ENCODE data around the gene ASB5.

DNA sequence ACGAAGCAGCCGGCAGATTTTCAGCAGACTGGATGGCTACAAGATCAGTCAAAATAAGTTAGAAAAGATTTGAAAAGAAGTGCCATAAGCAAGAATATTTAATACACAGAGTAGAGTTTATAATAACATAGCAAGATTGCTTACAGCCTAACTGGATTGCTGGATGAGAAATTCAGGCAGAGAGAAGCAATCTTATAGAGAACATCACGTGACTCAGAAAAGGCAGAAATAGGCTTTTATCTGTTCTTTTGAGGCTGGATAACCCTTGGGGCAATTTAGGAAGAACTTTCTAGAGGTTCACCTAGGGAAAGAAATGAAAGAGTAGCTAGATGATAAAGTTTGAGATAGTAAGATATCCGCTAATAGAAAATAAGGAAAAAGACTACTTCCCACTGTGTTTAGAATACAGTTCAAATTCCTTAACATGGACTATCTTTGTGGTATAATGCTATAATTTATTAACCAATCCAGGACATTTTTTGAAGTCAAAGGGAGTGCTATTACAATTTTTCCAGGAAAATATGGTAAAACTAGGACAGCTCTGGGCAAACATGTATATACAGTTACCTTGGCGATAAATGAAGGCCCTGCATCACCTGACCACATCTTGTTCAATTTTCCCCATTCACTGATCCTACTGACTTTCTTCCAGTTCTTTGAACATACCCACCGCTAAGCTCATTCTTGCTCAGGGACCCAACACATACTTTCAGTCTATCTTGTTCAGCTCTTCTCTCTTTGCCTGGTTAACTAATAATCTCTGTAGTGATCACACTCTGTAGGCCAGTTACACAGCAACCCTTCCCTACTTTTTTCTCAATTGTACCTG is 38.0 kb upstream of the ASB5 start:
- no peak for TF ChIP-seq EZH2 (IDR thresholded peaks at IDR 0.05; ENCODE audit: borderline replicate concordance, insufficient read depth, low read length, poor library complexity, severe bottlenecking)
- TF ChIP-seq, protein P1, sequence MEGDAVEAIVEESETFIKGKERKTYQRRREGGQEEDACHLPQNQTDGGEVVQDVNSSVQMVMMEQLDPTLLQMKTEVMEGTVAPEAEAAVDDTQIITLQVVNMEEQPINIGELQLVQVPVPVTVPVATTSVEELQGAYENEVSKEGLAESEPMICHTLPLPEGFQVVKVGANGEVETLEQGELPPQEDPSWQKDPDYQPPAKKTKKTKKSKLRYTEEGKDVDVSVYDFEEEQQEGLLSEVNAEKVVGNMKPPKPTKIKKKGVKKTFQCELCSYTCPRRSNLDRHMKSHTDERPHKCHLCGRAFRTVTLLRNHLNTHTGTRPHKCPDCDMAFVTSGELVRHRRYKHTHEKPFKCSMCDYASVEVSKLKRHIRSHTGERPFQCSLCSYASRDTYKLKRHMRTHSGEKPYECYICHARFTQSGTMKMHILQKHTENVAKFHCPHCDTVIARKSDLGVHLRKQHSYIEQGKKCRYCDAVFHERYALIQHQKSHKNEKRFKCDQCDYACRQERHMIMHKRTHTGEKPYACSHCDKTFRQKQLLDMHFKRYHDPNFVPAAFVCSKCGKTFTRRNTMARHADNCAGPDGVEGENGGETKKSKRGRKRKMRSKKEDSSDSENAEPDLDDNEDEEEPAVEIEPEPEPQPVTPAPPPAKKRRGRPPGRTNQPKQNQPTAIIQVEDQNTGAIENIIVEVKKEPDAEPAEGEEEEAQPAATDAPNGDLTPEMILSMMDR (IDR thresholded peaks at IDR 0.05; ENCODE audit: poor library complexity, severe bottlenecking), result no peak
- TF ChIP-seq EP300 (conservative IDR thresholded peaks at IDR 0.05; ENCODE audit: poor library complexity, severe bottlenecking), result no peak
- no peak for TF ChIP-seq MXI1 (conservative IDR thresholded peaks at IDR 0.05; ENCODE audit: poor library complexity, severe bottlenecking)
- TF ChIP-seq TAF1 (IDR thresholded peaks at IDR 0.05; ENCODE audit: low read depth), result no peak
- TF ChIP-seq RAD21 (conservative IDR thresholded peaks at IDR 0.05), result no peak
- no peak for TF ChIP-seq POLR2AphosphoS5 (IDR thresholded peaks at IDR 0.05)
- no peak for TF ChIP-seq REST (IDR thresholded peaks at IDR 0.05; ENCODE audit: borderline replicate concordance)
- TF ChIP-seq SMC3 (conservative IDR thresholded peaks at IDR 0.05; ENCODE audit: poor library complexity), result no peak
